ENCODE measurements around the gene CCDC142. TPM values are rescaled to one million over a fixed set of nuclear protein-coding genes. Genes with fewer than 3 reads are reported as not detected.

The CCDC142 gene
- total RNA-seq, 5 donors from 2014 or later (not counting 1 experiment from before 2014, with no cell fraction given) = 16.1 to 59.3 (median 56.7) TPM

- no peak for ATAC-seq (replicated peaks in 1 of 4)
- ChIA-PET CTCF (no interaction called here), POLR2A (no interaction called here)
- peaks cover 19 to 26% of the 10 kb centered on the region in 2 donors for H3K27me3 Mint-ChIP-seq
- peaks cover 19 to 25% (median 24%) of the 10 kb centered on the region in 3 donors for H3K4me1 Mint-ChIP-seq
- Histone ChIP-seq H3K27me3 (replicated peaks in 1 of 2; ENCODE audit: control insufficient read depth in 2 of 2, extremely low read depth in 1 of 2, insufficient read depth in 2 of 2, low read length in 1 of 2) (peaks cover 5 to 31% of the 10 kb centered on the region in 2 experiments), H3K36me3 (ENCODE audit: control insufficient read depth in 2 of 2, extremely low read depth in 1 of 2, insufficient read depth in 1 of 2, low read length in 1 of 2) (peaks cover 22 to 37% of the 10 kb centered on the region in 2 donors), H3K4me1 (ENCODE audit: control insufficient read depth in 1 of 2, extremely low read depth in 1 of 2, insufficient read depth in 2 of 2, low read length in 2 of 2) (peaks cover 6 to 29% of the 10 kb centered on the region in 2 experiments), H3K4me3 (ENCODE audit: control insufficient read depth in 1 of 2, extremely low read depth in 1 of 2, low read length in 1 of 2) (no peak overlapping the region), H3K9me3 (no peaks in the 10 kb centered on the region), H3K27ac (ENCODE audit: low read length) (no peak overlapping the region)
- no peaks in the 10 kb centered on the region for H3K9me3 Mint-ChIP-seq
- no CpG with 5 or more reads among the region's 1 CpG for WGBS (ENCODE audit: insufficient coverage)
- H3K36me3 Mint-ChIP-seq = peaks cover 32% of the 10 kb centered on the region
- DNase-seq = no peak
- no peak overlapping the region for H3K4me3 Mint-ChIP-seq
- H3K27ac Mint-ChIP-seq = no peak overlapping the region
Observed at GRCh38 chr2:74495440-74495839, 12.6 kb upstream of the CCDC142 start.

DNA sequence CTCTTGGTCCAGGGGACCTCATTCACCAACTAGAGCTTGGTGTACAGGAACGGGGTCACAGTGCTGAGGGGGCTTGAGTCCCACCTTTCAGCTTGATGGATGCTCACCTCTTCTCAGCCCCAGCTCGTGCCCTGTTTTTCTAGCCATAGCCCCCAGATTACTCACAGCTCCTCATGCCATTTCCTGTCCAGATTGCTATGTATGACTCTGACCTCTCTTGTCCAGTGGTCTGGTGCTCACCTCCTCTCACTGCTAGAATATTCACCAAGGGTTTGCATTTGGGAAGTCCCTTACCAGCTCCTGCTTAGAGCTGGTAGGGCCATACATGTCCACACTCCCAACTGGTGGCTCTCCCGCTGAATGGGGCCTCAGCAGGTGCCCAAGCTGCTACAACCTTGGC is 10.7 kb upstream of the CCDC142 start:
- peaks cover 26 to 53% of the 10 kb centered on the region in 2 donors for H3K36me3 ChIP-seq (ENCODE audit: control insufficient read depth in 2 of 2, extremely low read depth in 1 of 2, insufficient read depth in 1 of 2, low read length in 1 of 2)
- ChIA-PET CTCF (no interaction called here), POLR2A (no interaction called here)
- Mint-ChIP-seq H3K36me3 (peaks cover 44% of the 10 kb centered on the region), H3K9me3 (no peaks in the 10 kb centered on the region), H3K27ac (no peak overlapping the region), H3K4me3 (no peak overlapping the region), H3K27me3 (peaks cover 6 to 10% of the 10 kb centered on the region in 2 donors), H3K4me1 (peaks cover 11 to 12% (median 12%) of the 10 kb centered on the region in 3 donors)
- H3K4me3 ChIP-seq (ENCODE audit: control insufficient read depth in 1 of 2, extremely low read depth in 1 of 2, low read length in 1 of 2) = no peak overlapping the region
- H3K9me3 ChIP-seq = no peaks in the 10 kb centered on the region
- H3K27ac ChIP-seq (ENCODE audit: low read length) = no peak overlapping the region
- peaks cover 2 to 12% of the 10 kb centered on the region in 2 experiments for H3K27me3 ChIP-seq (replicated peaks in 1 of 2; ENCODE audit: control insufficient read depth in 2 of 2, extremely low read depth in 1 of 2, insufficient read depth in 2 of 2, low read length in 1 of 2)
- no peak for ATAC-seq (replicated peaks in 1 of 4)
- H3K4me1 ChIP-seq (ENCODE audit: control insufficient read depth in 1 of 2, extremely low read depth in 1 of 2, insufficient read depth in 2 of 2, low read length in 2 of 2) = peaks cover 3 to 13% of the 10 kb centered on the region in 2 experiments
- WGBS (ENCODE audit: insufficient coverage) = 82% methylated on average over 3 of the region's 3 CpGs
- DNase-seq = no peak

DNA sequence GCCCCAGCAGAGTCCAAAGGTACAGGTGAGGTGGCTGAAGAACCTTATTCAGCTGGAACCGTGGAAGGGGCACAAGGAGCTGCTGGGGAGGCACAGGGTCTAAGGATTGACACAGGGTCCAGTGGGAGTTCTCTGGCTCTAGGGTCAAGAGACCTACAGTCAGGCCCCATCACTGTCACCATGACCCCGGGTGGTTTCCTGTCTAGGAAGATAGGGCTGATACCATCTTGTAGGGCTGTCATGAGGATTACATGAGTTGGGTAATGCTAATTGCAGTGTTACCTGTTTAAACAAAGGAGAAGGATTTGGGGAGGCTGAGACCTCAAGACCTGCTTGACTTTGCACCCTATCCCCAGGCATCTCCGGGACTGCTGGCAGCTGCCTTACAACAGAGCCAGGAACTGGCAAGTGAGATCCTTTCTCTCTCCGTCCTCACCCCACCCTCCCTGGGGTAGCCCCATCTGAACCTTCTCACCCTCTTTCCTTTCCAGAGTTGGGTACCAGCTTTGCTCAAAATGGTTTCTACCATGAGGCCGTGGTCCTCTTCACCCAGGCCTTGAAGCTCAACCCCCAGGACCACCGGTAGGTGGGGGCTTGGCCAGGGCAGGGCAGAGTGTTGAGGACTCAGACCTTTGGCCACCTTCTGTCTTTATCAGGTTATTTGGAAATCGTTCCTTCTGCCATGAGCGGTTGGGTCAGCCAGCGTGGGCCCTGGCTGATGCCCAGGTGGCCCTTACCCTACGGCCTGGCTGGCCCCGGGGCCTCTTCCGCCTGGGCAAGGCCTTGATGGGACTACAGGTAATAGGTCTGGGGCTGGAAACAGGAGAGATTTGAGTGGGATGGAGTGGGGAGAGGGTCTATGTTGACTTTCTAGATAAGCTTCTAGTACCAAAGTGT is 9.1 kb upstream of the CCDC142 start:
- H3K36me3 Mint-ChIP-seq = peaks cover 46% of the 10 kb centered on the region
- no peak overlapping the region for H3K27ac ChIP-seq (ENCODE audit: low read length)
- peaks cover 26 to 61% of the 10 kb centered on the region in 2 donors for H3K36me3 ChIP-seq (ENCODE audit: control insufficient read depth in 2 of 2, extremely low read depth in 1 of 2, insufficient read depth in 1 of 2, low read length in 1 of 2)
- no peaks in the 10 kb centered on the region for H3K27me3 ChIP-seq (replicated peaks in 1 of 2; ENCODE audit: control insufficient read depth in 2 of 2, extremely low read depth in 1 of 2, insufficient read depth in 2 of 2, low read length in 1 of 2)
- no peaks in the 10 kb centered on the region for H3K27me3 Mint-ChIP-seq
- ATAC-seq (replicated peaks in 1 of 4) (no peak), DNase-seq (no peak)
- H3K4me1 ChIP-seq (ENCODE audit: control insufficient read depth in 1 of 2, extremely low read depth in 1 of 2, insufficient read depth in 2 of 2, low read length in 2 of 2) = no peaks in the 10 kb centered on the region
- CTCF ChIA-PET = interaction anchor here in 1 of 2 donors (1.1 kb wide), 1 partner anchor 19 kb away, joined by 3 read pairs; the partner anchor contains the start of gene MRPL53
- no peak overlapping the region for H3K4me3 ChIP-seq (ENCODE audit: control insufficient read depth in 1 of 2, extremely low read depth in 1 of 2, low read length in 1 of 2)
- no peaks in the 10 kb centered on the region for H3K9me3 Mint-ChIP-seq
- 96% methylated on average over 11 of the region's 12 CpGs for WGBS (ENCODE audit: insufficient coverage)
- no peak overlapping the region for H3K27ac Mint-ChIP-seq
- peaks cover 0 to under 1% (median 0%) of the 10 kb centered on the region in 3 donors for H3K4me1 Mint-ChIP-seq
- POLR2A ChIA-PET = no interaction called here
- no peak overlapping the region for H3K4me3 Mint-ChIP-seq
- no peaks in the 10 kb centered on the region for H3K9me3 ChIP-seq

GRCh38 chr2:74489906-74490305 is 7.1 kb upstream of the CCDC142 start:
- POLR2A ChIA-PET = interaction anchor here in 1 of 2 donors (1.0 kb wide), 1 partner anchor 41 kb away, joined by 3 read pairs; no protein-coding TSS in a partner anchor
- Mint-ChIP-seq H3K4me3 (no peak overlapping the region), H3K27me3 (no peaks in the 10 kb centered on the region), H3K27ac (no peak overlapping the region), H3K4me1 (peaks cover 1 to 4% (median 4%) of the 10 kb centered on the region in 3 donors), H3K36me3 (peaks cover 58% of the 10 kb centered on the region), H3K9me3 (no peaks in the 10 kb centered on the region)
- ATAC-seq (replicated peaks in 1 of 4) (no peak), DNase-seq (no peak)
- CTCF ChIA-PET = interaction anchor here in 1 of 2 donors (0.7 to 0.9 kb wide), 2 partner anchors 11 to 666 kb away, joined by 3 to 7 read pairs; no protein-coding TSS in a partner anchor
- WGBS (ENCODE audit: insufficient coverage) = 80% methylated on average over 1 of the region's 9 CpGs
- Histone ChIP-seq H3K4me1 (ENCODE audit: control insufficient read depth in 1 of 2, extremely low read depth in 1 of 2, insufficient read depth in 2 of 2, low read length in 2 of 2) (no peaks in the 10 kb centered on the region), H3K4me3 (ENCODE audit: control insufficient read depth in 1 of 2, extremely low read depth in 1 of 2, low read length in 1 of 2) (no peak overlapping the region), H3K27me3 (replicated peaks in 1 of 2; ENCODE audit: control insufficient read depth in 2 of 2, extremely low read depth in 1 of 2, insufficient read depth in 2 of 2, low read length in 1 of 2) (no peaks in the 10 kb centered on the region), H3K27ac (ENCODE audit: low read length) (no peak overlapping the region), H3K9me3 (no peaks in the 10 kb centered on the region), H3K36me3 (ENCODE audit: control insufficient read depth in 2 of 2, extremely low read depth in 1 of 2, insufficient read depth in 1 of 2, low read length in 1 of 2) (peaks cover 26 to 73% of the 10 kb centered on the region in 2 donors)

- H3K4me1 Mint-ChIP-seq = peaks cover 4 to 8% (median 4%) of the 10 kb centered on the region in 3 donors
- no peaks in the 10 kb centered on the region for H3K9me3 ChIP-seq
- H3K27ac Mint-ChIP-seq = no peak overlapping the region
- ChIA-PET POLR2A (interaction anchor here in 1 of 2 donors (1.0 kb wide), 1 partner anchor 42 kb away, joined by 3 read pairs; no protein-coding TSS in a partner anchor), CTCF (interaction anchor here in 1 of 2 donors (0.9 kb wide), 1 partner anchor 10 kb away, joined by 3 read pairs; no protein-coding TSS in a partner anchor)
- H3K4me3 Mint-ChIP-seq = no peak overlapping the region
- peaks cover 52% of the 10 kb centered on the region for H3K36me3 Mint-ChIP-seq
- ATAC-seq (replicated peaks in 1 of 4) (no peak), DNase-seq (no peak)
- WGBS (ENCODE audit: insufficient coverage) = 100% methylated on average over 4 of the region's 9 CpGs
- peaks cover 0 to 1% of the 10 kb centered on the region in 2 experiments for H3K4me1 ChIP-seq (ENCODE audit: control insufficient read depth in 1 of 2, extremely low read depth in 1 of 2, insufficient read depth in 2 of 2, low read length in 2 of 2)
- no peaks in the 10 kb centered on the region for H3K9me3 Mint-ChIP-seq
- no peak overlapping the region for H3K27ac ChIP-seq (ENCODE audit: low read length)
- H3K36me3 ChIP-seq (ENCODE audit: control insufficient read depth in 2 of 2, extremely low read depth in 1 of 2, insufficient read depth in 1 of 2, low read length in 1 of 2) = peaks cover 26 to 71% of the 10 kb centered on the region in 2 donors
- H3K27me3 Mint-ChIP-seq = no peaks in the 10 kb centered on the region
- no peaks in the 10 kb centered on the region for H3K27me3 ChIP-seq (replicated peaks in 1 of 2; ENCODE audit: control insufficient read depth in 2 of 2, extremely low read depth in 1 of 2, insufficient read depth in 2 of 2, low read length in 1 of 2)
- no peak overlapping the region for H3K4me3 ChIP-seq (ENCODE audit: control insufficient read depth in 1 of 2, extremely low read depth in 1 of 2, low read length in 1 of 2)
Observed at GRCh38 chr2:74488643-74489481, 6.1 kb upstream of the CCDC142 start.

DNA sequence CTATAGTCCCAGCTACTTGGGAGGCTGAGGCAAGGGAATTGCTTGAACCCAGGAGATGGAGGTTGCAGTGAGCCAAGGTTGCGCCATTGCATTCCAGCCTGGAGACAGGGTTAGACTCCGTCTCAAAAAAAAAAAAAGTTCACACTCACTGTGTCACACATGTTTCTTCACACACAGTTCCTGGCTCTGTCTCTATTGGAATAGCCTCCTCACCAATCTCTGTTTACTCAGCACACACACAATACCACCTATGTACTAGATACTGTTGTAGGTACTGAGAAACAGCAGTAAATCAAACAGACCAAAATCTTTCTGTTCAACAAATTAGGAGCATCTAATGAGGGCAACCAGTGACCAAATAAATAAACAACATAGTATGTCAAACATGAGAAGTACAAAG is 3.3 kb upstream of the CCDC142 start:
- ChIA-PET CTCF (no interaction called here), POLR2A (no interaction called here)
- H3K4me1 Mint-ChIP-seq = peaks cover 19 to 27% (median 19%) of the 10 kb centered on the region in 3 donors
- H3K4me3 Mint-ChIP-seq = no peak overlapping the region
- Histone ChIP-seq H3K36me3 (ENCODE audit: control insufficient read depth in 2 of 2, extremely low read depth in 1 of 2, insufficient read depth in 1 of 2, low read length in 1 of 2) (peaks cover 8 to 43% of the 10 kb centered on the region in 2 donors), H3K9me3 (no peaks in the 10 kb centered on the region), H3K4me3 (ENCODE audit: control insufficient read depth in 1 of 2, extremely low read depth in 1 of 2, low read length in 1 of 2) (no peak overlapping the region), H3K27ac (ENCODE audit: low read length) (no peak overlapping the region), H3K4me1 (ENCODE audit: control insufficient read depth in 1 of 2, extremely low read depth in 1 of 2, insufficient read depth in 2 of 2, low read length in 2 of 2) (peaks cover 8 to 20% of the 10 kb centered on the region in 2 experiments), H3K27me3 (replicated peaks in 1 of 2; ENCODE audit: control insufficient read depth in 2 of 2, extremely low read depth in 1 of 2, insufficient read depth in 2 of 2, low read length in 1 of 2) (no peaks in the 10 kb centered on the region)
- H3K9me3 Mint-ChIP-seq = no peaks in the 10 kb centered on the region
- no peak overlapping the region for H3K27ac Mint-ChIP-seq
- H3K36me3 Mint-ChIP-seq = peaks cover 37% of the 10 kb centered on the region
- ATAC-seq (replicated peaks in 1 of 4) (no peak), DNase-seq (no peak)
- no CpG with 5 or more reads among the region's 2 CpGs for WGBS (ENCODE audit: insufficient coverage)
- no peaks in the 10 kb centered on the region for H3K27me3 Mint-ChIP-seq

Data from T-cell (primary cell).